Putamen (tissue), 1 donor: ENCODE results near the gene GPSM3.
"Not testable (repeated sequence)": the region's sequence is repeated elsewhere in the genome, so short reads cannot be mapped to it uniquely, and the experiment has no call there.

Experiments used
- DNase-seq: peaks from one replicate; pipeline ENCODE4 v3.0.0-alpha.2; 2016; ENCODE audit warnings: low spot score

GPSM3 gene

GRCh38 chr6:32149932-32150870 is 42.2 kb downstream of the GPSM3 start:
- no peak for DNase-seq

- DNase-seq, result no peak
Observed at GRCh38 chr6:32149092-32149755, 43.2 kb downstream of the GPSM3 start.

- DNase-seq, result no peak
Observed at GRCh38 chr6:32148289-32149091, 44.0 kb downstream of the GPSM3 start.

- DNase-seq, result no peak
Observed at GRCh38 chr6:32147401-32148132, 44.9 kb downstream of the GPSM3 start.

GRCh38 chr6:32146687-32147086 is 45.8 kb downstream of the GPSM3 start:
- DNase-seq, result no peak

GRCh38 chr6:32146287-32146686 is 46.2 kb downstream of the GPSM3 start:
- peak; percentile 58 for DNase-seq

- DNase-seq, result not testable (repeated sequence)
Observed at GRCh38 chr6:32144238-32144637, 48.2 kb downstream of the GPSM3 start.
